Type B pancreatic cell (in vitro differentiated cells): ENCODE results near the gene F5. TPM values are rescaled to one million over a fixed set of nuclear protein-coding genes. Genes with fewer than 3 reads are reported as not detected.

ENCODE experiments used
- DNase-seq: peaks from one replicate; pipeline ENCODE4 v3.0.0; 2021; ENCODE audit warnings: mixed read lengths; ENCODE audit not compliant: unreplicated experiment; ENCODE audit errors: extremely low spot score
- H3K27ac Mint-ChIP-seq: 2 replicates; pipeline ENCODE4 v1.8.0; 2021; ENCODE audit warnings: mild to moderate bottlenecking, mixed read lengths
- H3K27me3 Mint-ChIP-seq: 2 replicates; pipeline ENCODE4 v1.8.0; 2021; ENCODE audit warnings: mixed read lengths
- H3K36me3 Mint-ChIP-seq: 2 replicates; pipeline ENCODE4 v1.8.0; 2021; ENCODE audit warnings: mixed read lengths
- H3K4me1 Mint-ChIP-seq: one replicate; pipeline ENCODE4 v1.8.0; 2021; ENCODE audit warnings: mixed read lengths; ENCODE audit not compliant: unreplicated experiment
- H3K4me3 Mint-ChIP-seq: 2 replicates; pipeline ENCODE4 v1.8.0; 2021; ENCODE audit warnings: mild to moderate bottlenecking, mixed read lengths
- H3K9me3 Mint-ChIP-seq: 2 replicates; pipeline ENCODE4 v1.8.0; 2021; ENCODE audit warnings: mixed read lengths
- total RNA-seq: library from RNA; stranded (reverse); gene quantifications from 2 replicates; pipeline ENCODE4 v1.2.1, GENCODE V29; 2021; ENCODE audit warnings: low replicate concordance
- TF ChIP-seq, protein P1 (sequence below): fragments of 200-600 bp; sonication (generic); conservative IDR thresholded peaks from 2 replicates; pipeline ENCODE4 v1.5.0; 2021; ENCODE audit warnings: antibody characterized with exemption, mild to moderate bottlenecking

The F5 gene
- total RNA-seq, 1 donor from 2014 or later = 5.5 TPM

DNA sequence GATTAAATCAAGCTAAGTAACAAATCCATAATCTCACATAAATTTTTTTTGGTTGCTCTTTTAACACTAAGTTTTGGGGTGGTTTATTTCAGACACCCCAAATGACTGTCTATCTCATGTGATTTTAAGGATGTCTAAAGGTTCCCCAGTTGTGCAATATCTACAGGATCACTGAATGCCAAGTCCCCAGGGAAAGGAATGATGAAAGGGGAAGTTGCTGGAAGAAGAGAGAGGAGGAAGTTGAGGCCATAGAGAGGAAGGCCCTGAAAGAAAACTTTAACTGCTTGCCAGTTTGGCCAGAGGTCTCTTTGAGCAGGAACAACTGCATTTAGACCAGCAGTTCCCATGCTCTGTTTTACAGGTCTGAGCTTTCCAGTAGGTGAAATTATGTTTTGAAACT is 73.1 kb downstream of the F5 start:
- no peaks in the 10 kb centered on the region for H3K27me3 Mint-ChIP-seq
- no peak for DNase-seq
- no peaks in the 10 kb centered on the region for H3K9me3 Mint-ChIP-seq
- no peak overlapping the region for H3K27ac Mint-ChIP-seq
- no peak overlapping the region for H3K4me3 Mint-ChIP-seq
- TF ChIP-seq, protein P1, sequence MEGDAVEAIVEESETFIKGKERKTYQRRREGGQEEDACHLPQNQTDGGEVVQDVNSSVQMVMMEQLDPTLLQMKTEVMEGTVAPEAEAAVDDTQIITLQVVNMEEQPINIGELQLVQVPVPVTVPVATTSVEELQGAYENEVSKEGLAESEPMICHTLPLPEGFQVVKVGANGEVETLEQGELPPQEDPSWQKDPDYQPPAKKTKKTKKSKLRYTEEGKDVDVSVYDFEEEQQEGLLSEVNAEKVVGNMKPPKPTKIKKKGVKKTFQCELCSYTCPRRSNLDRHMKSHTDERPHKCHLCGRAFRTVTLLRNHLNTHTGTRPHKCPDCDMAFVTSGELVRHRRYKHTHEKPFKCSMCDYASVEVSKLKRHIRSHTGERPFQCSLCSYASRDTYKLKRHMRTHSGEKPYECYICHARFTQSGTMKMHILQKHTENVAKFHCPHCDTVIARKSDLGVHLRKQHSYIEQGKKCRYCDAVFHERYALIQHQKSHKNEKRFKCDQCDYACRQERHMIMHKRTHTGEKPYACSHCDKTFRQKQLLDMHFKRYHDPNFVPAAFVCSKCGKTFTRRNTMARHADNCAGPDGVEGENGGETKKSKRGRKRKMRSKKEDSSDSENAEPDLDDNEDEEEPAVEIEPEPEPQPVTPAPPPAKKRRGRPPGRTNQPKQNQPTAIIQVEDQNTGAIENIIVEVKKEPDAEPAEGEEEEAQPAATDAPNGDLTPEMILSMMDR = no peak
- peaks cover 11% of the 10 kb centered on the region for H3K4me1 Mint-ChIP-seq
- peaks cover 3% of the 10 kb centered on the region for H3K36me3 Mint-ChIP-seq

DNA sequence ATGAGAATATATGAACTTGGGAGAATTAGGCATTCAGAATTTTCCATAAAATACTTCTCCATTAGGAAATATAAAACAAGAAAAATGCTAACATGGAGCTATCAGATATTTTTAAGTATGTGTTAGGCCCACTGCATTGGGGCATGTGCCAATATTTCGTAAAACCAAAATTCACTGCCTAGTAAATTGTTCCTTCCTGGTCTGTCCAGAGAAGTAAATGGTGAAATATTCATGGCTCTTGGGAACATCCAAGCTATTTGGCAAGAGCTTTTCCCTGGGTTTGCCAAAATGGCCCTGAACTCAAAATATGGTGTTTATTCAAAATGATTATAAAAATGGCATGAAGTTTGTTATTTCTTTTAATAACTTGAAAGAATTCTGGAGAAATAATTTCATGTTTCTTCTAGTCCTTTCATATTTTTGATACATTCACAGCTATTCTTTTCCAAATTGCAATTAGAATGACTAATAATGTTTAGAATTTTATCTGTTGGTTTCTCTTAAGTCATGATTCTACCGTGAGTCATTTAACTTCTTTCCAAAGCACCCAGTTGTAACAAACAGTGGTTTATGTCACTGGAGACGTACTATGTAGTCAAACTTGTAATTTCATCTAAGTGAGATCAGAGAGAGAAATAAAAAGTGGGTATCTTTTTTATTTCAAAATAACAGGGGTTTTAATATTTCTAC is 74.8 kb downstream of the F5 start:
- Mint-ChIP-seq H3K4me3 (no peak overlapping the region), H3K36me3 (no peaks in the 10 kb centered on the region), H3K9me3 (no peaks in the 10 kb centered on the region), H3K27me3 (no peaks in the 10 kb centered on the region), H3K4me1 (peaks cover 11% of the 10 kb centered on the region), H3K27ac (no peak overlapping the region)
- DNase-seq = no peak
- TF ChIP-seq, protein P1 = no peak

DNA sequence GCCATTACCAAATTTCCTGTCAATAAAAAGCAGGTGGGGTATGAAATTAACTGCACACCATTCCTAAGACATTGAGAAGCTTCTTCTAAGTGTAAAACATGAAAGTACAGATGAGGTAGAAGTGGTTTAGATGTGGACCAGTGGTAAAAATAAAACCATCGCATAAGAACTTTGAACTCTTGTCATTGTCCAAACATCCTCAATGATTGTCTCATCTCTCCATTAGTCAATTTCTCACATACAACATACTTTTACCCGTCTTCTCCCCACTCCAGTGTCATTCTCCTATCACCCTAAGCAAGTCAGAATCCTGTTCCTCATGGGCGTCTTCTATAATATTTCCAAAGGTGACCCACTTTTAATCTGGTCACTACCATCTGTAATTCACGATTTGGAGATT is 76.2 kb downstream of the F5 start:
- H3K4me3 Mint-ChIP-seq = no peak overlapping the region

DNA sequence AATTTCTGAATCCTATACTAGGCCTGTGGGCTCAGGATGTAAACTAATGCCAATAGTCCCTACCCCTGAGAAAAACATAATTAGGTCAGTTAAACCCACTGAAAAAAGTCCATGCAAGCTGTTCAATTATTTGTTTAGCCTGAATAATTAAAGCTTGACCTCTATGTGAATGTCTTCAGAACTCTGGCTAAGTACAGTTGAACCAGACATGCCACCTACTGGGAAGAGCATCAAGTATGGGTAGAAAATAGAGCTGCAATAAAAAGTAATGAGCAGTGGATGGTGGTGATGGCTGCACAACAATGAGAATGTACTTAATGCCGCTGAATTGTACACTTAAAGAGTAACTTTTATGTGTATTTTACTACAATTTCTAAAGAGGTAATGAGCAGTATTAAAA is 76.9 kb downstream of the F5 start:
- no peaks in the 10 kb centered on the region for H3K36me3 Mint-ChIP-seq
- H3K27ac Mint-ChIP-seq = no peak overlapping the region
- no peaks in the 10 kb centered on the region for H3K9me3 Mint-ChIP-seq
- H3K4me3 Mint-ChIP-seq = no peak overlapping the region
- no peaks in the 10 kb centered on the region for H3K27me3 Mint-ChIP-seq
- peaks cover 11% of the 10 kb centered on the region for H3K4me1 Mint-ChIP-seq
- TF ChIP-seq, protein P1 = no peak
- no peak for DNase-seq

More for the DNA sequence above, 76.2 kb downstream of the F5 start:
- H3K27ac Mint-ChIP-seq = no peak overlapping the region
- no peaks in the 10 kb centered on the region for H3K9me3 Mint-ChIP-seq
- peaks cover 11% of the 10 kb centered on the region for H3K4me1 Mint-ChIP-seq
- H3K36me3 Mint-ChIP-seq = no peaks in the 10 kb centered on the region
- no peaks in the 10 kb centered on the region for H3K27me3 Mint-ChIP-seq
- TF ChIP-seq, protein P1 = no peak
- DNase-seq = no peak

DNA sequence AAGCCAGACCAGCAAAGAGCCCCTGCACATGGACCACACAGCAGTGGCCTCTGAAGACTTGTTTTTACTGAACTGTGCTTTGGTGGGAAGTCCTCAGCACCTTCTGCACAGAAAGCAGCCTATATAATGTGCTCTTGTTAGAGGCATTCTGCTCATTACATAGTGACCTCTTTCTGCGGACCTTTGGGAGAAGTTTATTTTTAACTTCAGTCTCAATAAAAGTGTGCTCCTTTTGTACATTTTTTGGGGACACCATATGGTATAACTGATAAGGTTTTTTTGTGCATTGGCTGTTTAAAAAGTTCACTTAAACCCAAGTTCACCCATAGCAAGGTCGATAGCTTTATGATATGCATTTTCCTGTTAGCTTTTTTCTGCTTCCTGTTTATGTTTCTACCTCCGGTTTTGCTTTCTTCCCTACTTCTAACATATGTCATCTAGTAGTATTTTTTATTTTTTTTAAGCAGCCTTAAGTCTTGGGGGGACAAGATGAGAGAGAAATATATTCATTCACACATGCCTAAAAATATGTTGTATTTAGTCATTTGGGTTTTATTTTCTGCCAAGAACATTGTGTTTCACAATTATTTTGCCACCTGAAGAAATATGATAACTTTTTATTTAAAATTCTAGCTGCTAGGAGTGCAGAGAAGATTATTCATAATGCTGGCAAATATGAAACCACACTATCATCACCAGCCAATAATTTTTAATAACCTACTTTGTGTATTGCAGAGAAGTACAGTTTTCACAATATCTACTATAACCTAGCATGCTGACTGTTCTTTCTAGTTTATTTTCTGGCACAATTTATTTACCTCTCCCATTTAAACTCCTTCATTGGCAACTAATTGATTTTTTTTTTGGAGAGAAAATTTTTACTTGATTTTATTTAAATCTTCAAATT is 77.6 kb downstream of the F5 start:
- H3K27me3 Mint-ChIP-seq = no peaks in the 10 kb centered on the region
- DNase-seq = no peak
- no peak overlapping the region for H3K4me3 Mint-ChIP-seq
- TF ChIP-seq, protein P1 = no peak
- peaks cover 11% of the 10 kb centered on the region for H3K4me1 Mint-ChIP-seq
- no peaks in the 10 kb centered on the region for H3K36me3 Mint-ChIP-seq
- no peaks in the 10 kb centered on the region for H3K9me3 Mint-ChIP-seq
- H3K27ac Mint-ChIP-seq = no peak overlapping the region
